CD4-positive, alpha-beta T cell (primary cell): ENCODE data around the gene SLC15A4. TPM values are rescaled to one million over a fixed set of nuclear protein-coding genes. Genes with fewer than 3 reads are reported as not detected.
"Not testable (repeated sequence)": the region's sequence is repeated elsewhere in the genome, so short reads cannot be mapped to it uniquely, and the experiment has no call there.

Experiments
- ATAC-seq: fragments of 200-7000 bp; cut with Tn5 transposase; one replicate; pipeline ENCODE4 v1.10.0; 2022; ENCODE audit warnings: mild to moderate bottlenecking; ENCODE audit not compliant: poor library complexity
- CTCF ChIA-PET: fragments of 350-600 bp; sonication (Branson Sonifier 250); formaldehyde crosslinking; loops from one replicate; lab custom pipeline; 2021; ENCODE audit warnings: antibody characterized with exemption, inconsistent platforms; lab: Charles Lee
- POLR2A ChIA-PET: fragments of 350-600 bp; sonication (Branson Sonifier 250); formaldehyde crosslinking; loops from one replicate; lab custom pipeline; 2021; ENCODE audit warnings: antibody characterized with exemption, inconsistent platforms; lab: Charles Lee
- DNase-seq, 14 experiments: peaks; one replicate each; pipeline ENCODE4 v3.0.0-alpha.2; 2013 to 2020; ENCODE audit warnings: mixed read lengths in 2 of 14
- H3K27ac ChIP-seq, 2 donors: one replicate each; pipeline versions ENCODE4 v1.5.1 to v1.7.0; 2013; ENCODE audit warnings: low read length in 2 of 2, low read depth in 1 of 2, mild to moderate bottlenecking in 1 of 2
- H3K27me3 ChIP-seq, 2 experiments: 1 replicate in 1 of 2; 2 replicates in 1 of 2; pipeline versions ENCODE4 v1.6.1 to v1.7.0; 2013; ENCODE audit warnings: low read length in 2 of 2, control low read depth in 1 of 2, mild to moderate bottlenecking in 1 of 2, moderate library complexity in 1 of 2; ENCODE audit not compliant: insufficient read depth in 2 of 2, control insufficient read depth in 1 of 2
- H3K36me3 ChIP-seq: one replicate; pipeline ENCODE4 v1.6.1; 2013; ENCODE audit warnings: low read length, control low read depth; ENCODE audit not compliant: insufficient read depth
- H3K4me1 ChIP-seq: one replicate; pipeline ENCODE4 v1.6.1; 2013; ENCODE audit warnings: low read length, control low read depth; ENCODE audit not compliant: insufficient read depth
- H3K4me3 ChIP-seq: one replicate; pipeline ENCODE4 v1.5.1; 2013; ENCODE audit warnings: mild to moderate bottlenecking, low read length, moderate library complexity
- H3K9me3 ChIP-seq, 2 experiments: 1 replicate in 1 of 2; 2 replicates in 1 of 2; pipeline versions ENCODE4 v1.6.1 to v1.7.0; 2013; ENCODE audit warnings: low read length in 2 of 2, mild to moderate bottlenecking in 2 of 2, control low read depth in 1 of 2, moderate library complexity in 1 of 2; ENCODE audit not compliant: control insufficient read depth in 1 of 2, insufficient read depth in 1 of 2
- H3K27ac Mint-ChIP-seq: one replicate; pipeline ENCODE4 v1.8.0; 2020; ENCODE audit warnings: mixed read lengths
- H3K27me3 Mint-ChIP-seq: one replicate; pipeline ENCODE4 v1.8.0; 2021; ENCODE audit warnings: mixed read lengths
- H3K36me3 Mint-ChIP-seq: one replicate; pipeline ENCODE4 v1.8.0; 2021; ENCODE audit warnings: low read depth, mixed read lengths
- H3K4me1 Mint-ChIP-seq: one replicate; pipeline ENCODE4 v1.8.0; 2021; ENCODE audit warnings: low read depth, mixed read lengths
- H3K4me3 Mint-ChIP-seq: one replicate; pipeline ENCODE4 v1.8.0; 2020; ENCODE audit warnings: mild to moderate bottlenecking, mixed read lengths
- H3K9me3 Mint-ChIP-seq: one replicate; pipeline ENCODE4 v1.8.0; 2020; ENCODE audit warnings: mixed read lengths
- CTCF ChIP-seq: fragments of 200-600 bp; IDR thresholded peaks from one replicate; pipeline ENCODE4 v1.8.0; 2022; ENCODE audit warnings: antibody characterized with exemption, mild to moderate bottlenecking
- intact Hi-C, 2 experiments: fragments of 100-400 bp; cut with DNase I in 1 of 2; cut with micrococcal nuclease in 1 of 2; formaldehyde crosslinking; loops; one replicate each; pipeline versions ENCODE4 v1.15.1 to v1.9.0; 2023 to 2025; cut with DNase I, micrococcal nuclease
- total RNA-seq, 174 experiments: library from RNA in 2 of 174; stranded (reverse) in 2 of 174; gene quantifications; one replicate each; pipeline ENCODE4 v1.2.3 and lab custom pipeline; 2021 to 2026

SLC15A4 gene
- total RNA-seq, 2 experiments from 2014 or later, result 18.4 to 18.5 TPM

DNA sequence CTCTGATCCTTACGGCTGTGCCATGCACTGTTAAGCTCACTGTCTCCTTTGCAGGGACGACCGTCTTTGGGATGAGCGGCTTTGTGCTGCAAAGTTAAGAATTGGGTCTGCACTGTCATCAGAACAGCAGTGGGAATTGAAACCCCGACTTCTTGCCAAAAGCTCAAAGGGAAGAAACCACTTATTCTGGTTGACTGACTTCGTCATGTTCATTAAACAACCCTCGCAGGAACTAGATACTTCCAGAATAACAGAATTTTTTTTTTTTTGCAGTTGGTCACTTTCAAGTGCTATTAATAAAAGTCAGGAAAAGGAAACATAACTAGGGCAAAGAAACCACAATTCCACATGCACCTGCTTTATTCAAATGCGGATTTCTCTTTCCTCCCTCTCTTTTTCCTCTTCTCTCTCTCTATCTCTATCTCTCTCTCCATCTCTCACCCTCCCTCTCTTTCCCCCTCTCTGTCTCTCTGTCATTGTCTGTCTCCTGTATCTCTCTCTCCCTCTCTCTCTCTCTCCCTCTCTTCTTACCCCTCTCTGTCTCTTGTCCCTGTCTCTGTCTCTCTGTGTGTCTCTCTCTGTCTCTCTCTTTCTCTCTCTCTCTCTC lies 17.2 kb upstream of the SLC15A4 start:
- H3K27ac Mint-ChIP-seq, result no peak overlapping the region
- no peak for TF ChIP-seq CTCF
- CTCF ChIA-PET, result no interaction called here
- Histone ChIP-seq H3K27me3 (no peaks in the 10 kb centered on the region), H3K4me3 (no peak overlapping the region), H3K36me3 (no peaks in the 10 kb centered on the region), H3K9me3 (no peaks in the 10 kb centered on the region), H3K4me1 (no peaks in the 10 kb centered on the region), H3K27ac (no peak overlapping the region)
- H3K4me1 Mint-ChIP-seq, result no peaks in the 10 kb centered on the region
- no peaks in the 10 kb centered on the region for H3K36me3 Mint-ChIP-seq
- no peaks in the 10 kb centered on the region for H3K9me3 Mint-ChIP-seq
- ATAC-seq (no peak), DNase-seq (no peak)
- POLR2A ChIA-PET, result no interaction called here
- H3K4me3 Mint-ChIP-seq, result no peak overlapping the region
- intact Hi-C loops, result no loop called here
- H3K27me3 Mint-ChIP-seq, result peaks cover 20% of the 10 kb centered on the region

DNA sequence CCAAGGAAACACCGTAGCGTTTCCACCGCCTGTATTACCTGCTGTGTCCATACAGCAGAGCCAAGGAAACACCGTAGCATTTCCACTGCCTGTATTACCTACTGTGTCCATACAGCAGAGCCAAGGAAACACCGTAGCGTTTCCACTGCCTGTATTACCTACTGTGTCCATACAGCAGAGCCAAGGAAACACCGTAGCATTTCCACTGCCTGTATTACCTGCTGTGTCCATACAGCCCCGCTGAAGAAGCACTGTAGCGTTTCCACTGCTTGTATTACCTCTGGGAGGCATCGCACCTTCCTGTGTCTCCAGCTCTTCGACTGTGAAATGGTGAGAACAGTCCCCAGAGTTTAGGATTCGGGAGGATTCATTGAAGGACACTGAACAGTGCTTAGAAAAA lies 16.1 kb upstream of the SLC15A4 start:
- H3K9me3 Mint-ChIP-seq, H3K4me3 ChIP-seq, POLR2A ChIA-PET, H3K36me3 ChIP-seq, H3K4me1 Mint-ChIP-seq, H3K36me3 Mint-ChIP-seq, H3K27ac ChIP-seq, H3K9me3 ChIP-seq, H3K27me3 ChIP-seq, ATAC-seq, DNase-seq, H3K4me3 Mint-ChIP-seq, H3K27ac Mint-ChIP-seq, H3K4me1 ChIP-seq, intact Hi-C loops, CTCF ChIA-PET: not testable (repeated sequence)
- peaks cover 25% of the 10 kb centered on the region for H3K27me3 Mint-ChIP-seq

- ChIA-PET CTCF (interaction anchor here (0.6 kb wide), 1 partner anchor 1662 kb away, joined by 3 read pairs; no protein-coding TSS in a partner anchor), POLR2A (no interaction called here)
- intact Hi-C loops, result no loop called here
- peaks cover 3% of the 10 kb centered on the region for H3K4me1 ChIP-seq
- DNase-seq (no peak), ATAC-seq (no peak)
- H3K27me3 ChIP-seq, result no peaks in the 10 kb centered on the region
- no peak overlapping the region for H3K27ac Mint-ChIP-seq
- no peaks in the 10 kb centered on the region for H3K9me3 ChIP-seq
- H3K9me3 Mint-ChIP-seq, result no peaks in the 10 kb centered on the region
- H3K27ac ChIP-seq, result no peak overlapping the region
- H3K4me3 ChIP-seq, result no peak overlapping the region
- no peak overlapping the region for H3K4me3 Mint-ChIP-seq
- H3K4me1 Mint-ChIP-seq, result no peaks in the 10 kb centered on the region
- peaks cover 21% of the 10 kb centered on the region for H3K27me3 Mint-ChIP-seq
- TF ChIP-seq CTCF, result no peak
- H3K36me3 Mint-ChIP-seq, result no peaks in the 10 kb centered on the region
- no peaks in the 10 kb centered on the region for H3K36me3 ChIP-seq
These were observed 9.7 kb upstream of the SLC15A4 start for GRCh38 chr12:128833418-128833817.

GRCh38 chr12:128830505-128830893 lies 6.7 kb upstream of the SLC15A4 start:
- intact Hi-C loops, result no loop called here
- H3K4me1 Mint-ChIP-seq, result no peaks in the 10 kb centered on the region
- ChIA-PET CTCF (interaction anchor here (0.9 kb wide), 1 partner anchor 8 kb away, joined by 3 read pairs; no protein-coding TSS in a partner anchor), POLR2A (no interaction called here)
- Histone ChIP-seq H3K9me3 (no peaks in the 10 kb centered on the region), H3K27me3 (no peaks in the 10 kb centered on the region), H3K4me1 (peaks cover 3% of the 10 kb centered on the region), H3K4me3 (no peak overlapping the region), H3K36me3 (no peaks in the 10 kb centered on the region), H3K27ac (no peak overlapping the region)
- H3K36me3 Mint-ChIP-seq, result no peaks in the 10 kb centered on the region
- no peak for ATAC-seq
- peaks cover 20% of the 10 kb centered on the region for H3K27me3 Mint-ChIP-seq
- DNase-seq, result peak in 1 of 14 experiments; percentile 39
- H3K27ac Mint-ChIP-seq, result no peak overlapping the region
- no peaks in the 10 kb centered on the region for H3K9me3 Mint-ChIP-seq
- TF ChIP-seq CTCF, result no peak
- no peak overlapping the region for H3K4me3 Mint-ChIP-seq
